ENCODE results near the gene THSD1.
A peak's percentile ranks its signal among the peaks of the same experiment; 100 is the strongest.
"Not testable (repeated sequence)": the region's sequence is repeated elsewhere in the genome, so short reads cannot be mapped to it uniquely, and the experiment has no call there.

Gene THSD1

GRCh38 chr13:52405767-52406494 lies at the start of gene THSD1:
Gene THSD1, minus strand, starts transcription at chr13:52406172. Its CDS starts 3,572 bp downstream, at chr13:52402600.
- no peak for DNase-seq

- DNase-seq = peak; percentile 68
Measured at GRCh38 chr13:52455677-52456041, 49.7 kb upstream of the THSD1 start.

GRCh38 chr13:52454820-52455676 lies 49.1 kb upstream of the THSD1 start, which contains the start of gene CKAP2:
Gene CKAP2, plus strand, starts transcription at chr13:52455478. Its CDS starts 79 bp downstream, at chr13:52455557.
- peak; percentile 94 for DNase-seq

- DNase-seq = peak; percentile 42
Measured at GRCh38 chr13:52454459-52454819, 48.5 kb upstream of the THSD1 start.

- no peak for DNase-seq
Measured at GRCh38 chr13:52452470-52452869, 46.5 kb upstream of the THSD1 start.

GRCh38 chr13:52451135-52451804 lies 45.3 kb upstream of the THSD1 start:
- DNase-seq = no peak

- no peak for DNase-seq
Measured at GRCh38 chr13:52450793-52451116, 44.8 kb upstream of the THSD1 start.

GRCh38 chr13:52450012-52450792 lies 44.2 kb upstream of the THSD1 start, which contains the start of gene VPS36:
Gene VPS36, minus strand, starts transcription at chr13:52450634. Its CDS starts 40 bp downstream, at chr13:52450594.
- DNase-seq = peak; percentile 94

GRCh38 chr13:52449331-52450011 lies 43.5 kb upstream of the THSD1 start:
- no peak for DNase-seq

GRCh38 chr13:52447815-52448552 lies 42.0 kb upstream of the THSD1 start:
- DNase-seq = no peak

- DNase-seq = no peak
Measured at GRCh38 chr13:52447354-52447753, 41.4 kb upstream of the THSD1 start.

GRCh38 chr13:52446265-52446664 lies 40.3 kb upstream of the THSD1 start:
- no peak for DNase-seq

GRCh38 chr13:52432456-52432855 lies 26.5 kb upstream of the THSD1 start:
- DNase-seq = no peak

GRCh38 chr13:52428295-52428694 lies 22.3 kb upstream of the THSD1 start:
- DNase-seq = no peak

- no peak for DNase-seq
Measured at GRCh38 chr13:52421216-52421615, 15.2 kb upstream of the THSD1 start.

- no peak for DNase-seq
Measured at GRCh38 chr13:52419080-52419479, 13.1 kb upstream of the THSD1 start.

- DNase-seq = no peak
Measured at GRCh38 chr13:52414963-52415362, 9.0 kb upstream of the THSD1 start.

GRCh38 chr13:52414051-52414450 lies 8.1 kb upstream of the THSD1 start:
- DNase-seq = no peak

- DNase-seq = no peak
Measured at GRCh38 chr13:52412128-52412527, 6.2 kb upstream of the THSD1 start.

- DNase-seq = no peak
Measured at GRCh38 chr13:52411629-52412028, 5.7 kb upstream of the THSD1 start.

- not testable (repeated sequence) for DNase-seq
Measured at GRCh38 chr13:52408071-52408658, 2.2 kb upstream of the THSD1 start.

Measured in CD4-positive, alpha-beta T cell treated with Interleukin-15 for 1 hour (primary cell).